Pericardium fibroblast (primary cell): ENCODE results near the gene FGR. TPM values are rescaled to one million over a fixed set of nuclear protein-coding genes. Genes with fewer than 3 reads are reported as not detected.

Experiments
- total RNA-seq: library from RNA; depleted of rRNA; stranded (reverse); fragments of >200 nt; gene quantifications from 2 replicates; pipeline ENCODE4 v1.2.3, GENCODE V29; 2015

The FGR gene
- not detected in 2 replicates for total RNA-seq

DNA sequence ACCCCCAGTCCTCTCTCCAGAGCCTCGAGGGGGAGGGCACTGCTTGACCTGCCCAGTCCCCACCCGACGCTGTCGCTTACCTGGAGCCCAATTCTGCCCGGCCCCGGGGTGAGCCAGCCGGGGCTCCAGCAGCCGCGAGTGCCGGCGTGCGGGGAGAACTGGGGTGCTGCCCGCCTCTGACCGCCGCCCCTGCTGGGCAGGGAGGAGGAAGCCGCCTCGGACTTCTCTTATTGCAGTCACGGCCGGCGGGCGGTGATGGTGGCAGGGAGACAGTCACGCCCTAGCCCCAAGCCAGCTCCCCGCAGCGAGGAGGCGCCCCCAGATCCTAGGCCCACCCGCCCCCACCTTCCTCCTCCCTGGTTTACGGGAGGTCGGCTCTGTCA is at the start of gene FGR:
Gene FGR, minus strand, starts transcription at position 201 of the 383 bp plus-strand sequence. CDS start 11,269 bp downstream, outside the sequence.

DNA sequence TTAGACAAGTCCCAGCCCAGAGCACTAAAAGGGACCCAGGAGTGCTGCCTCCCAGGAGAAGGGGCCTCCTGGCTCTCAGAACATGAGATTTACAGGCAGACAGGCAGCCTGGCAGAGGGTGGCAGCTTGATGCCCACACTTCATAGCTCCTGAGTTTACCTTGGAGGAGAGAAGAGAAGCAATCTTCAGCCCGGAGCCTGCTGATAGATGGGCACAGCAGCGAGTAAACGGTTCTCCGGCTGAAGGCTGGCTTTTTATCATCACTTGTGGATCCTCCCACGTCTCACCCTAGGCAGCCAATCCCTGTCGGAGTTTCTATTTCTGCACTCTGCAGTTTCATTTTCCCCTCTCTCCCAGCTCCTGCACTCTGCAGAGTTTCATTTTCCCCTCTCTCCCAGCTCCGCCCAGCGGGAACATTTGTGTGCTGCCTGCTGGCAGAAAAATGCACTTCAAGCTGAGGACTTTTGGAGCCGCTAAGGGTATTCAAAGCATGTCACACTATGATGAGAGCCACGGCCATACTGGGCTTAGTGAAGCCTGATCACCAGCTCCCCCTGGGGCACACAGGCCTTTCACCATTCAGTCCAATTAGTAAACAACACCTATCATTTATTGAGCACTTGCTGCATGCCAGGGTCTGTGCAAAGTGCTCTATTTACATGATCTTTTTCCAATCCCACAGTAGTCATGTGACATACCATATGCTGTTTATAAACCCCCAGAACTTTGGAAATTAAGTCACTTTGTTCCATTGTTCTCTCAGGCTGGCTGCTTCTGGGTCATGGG is 37.2 kb upstream of the FGR start, which contains the start of gene IFI6:
Gene IFI6, minus strand, starts transcription at position 229 of the 786 bp plus-strand sequence. CDS start 2,878 bp downstream, outside the sequence.

DNA sequence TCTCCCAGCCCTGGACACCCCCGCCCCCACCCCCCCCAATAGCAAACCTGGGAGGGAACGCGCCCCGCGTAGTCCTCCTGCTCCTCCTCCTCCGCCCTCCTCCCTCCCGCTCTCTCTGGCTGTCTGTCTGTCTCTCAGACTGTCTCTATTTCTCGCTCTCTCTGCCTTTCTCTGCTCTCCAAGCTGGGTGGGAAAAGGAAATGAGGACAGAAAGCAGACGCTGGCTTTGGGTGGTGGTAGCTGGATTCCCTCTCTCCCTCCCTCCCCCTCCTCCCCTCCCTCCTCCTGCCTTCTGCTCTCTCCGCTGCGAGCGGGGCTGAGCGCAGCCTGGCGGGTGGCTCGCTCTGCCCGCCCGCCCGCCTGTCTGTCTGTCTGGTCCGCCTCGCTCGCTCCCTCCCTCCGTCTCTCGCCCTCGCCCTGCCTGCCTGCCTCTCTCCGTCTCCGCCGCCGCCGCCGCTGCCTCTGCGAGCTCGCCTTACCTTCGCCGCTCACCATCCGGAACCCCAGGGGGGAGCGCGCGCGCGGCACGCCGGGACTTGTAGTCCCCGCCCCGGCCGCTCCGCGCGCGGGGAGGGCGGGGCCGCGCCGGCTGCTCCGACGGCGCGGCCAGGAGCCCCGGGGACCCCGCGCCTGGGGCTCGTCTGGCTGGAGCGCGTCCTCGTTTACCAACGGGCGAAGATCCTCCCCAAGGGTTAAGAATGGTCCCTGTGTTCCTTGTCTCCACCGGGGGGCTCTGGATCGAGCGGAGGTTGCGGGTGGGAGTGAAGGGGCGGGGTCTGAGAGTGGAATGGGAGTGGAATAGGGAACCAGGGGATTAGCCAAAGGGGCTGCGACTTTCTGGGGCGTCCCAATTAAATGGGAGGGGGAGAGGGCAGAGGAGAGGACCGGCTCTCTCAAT is 31.1 kb downstream of the FGR start, which contains the start of gene AHDC1:
Gene AHDC1, minus strand, starts transcription at position 464 of the 898 bp plus-strand sequence. CDS start 52,029 bp downstream, outside the sequence.

Other genes with a start within 250 kb of the FGR start
- gene GPR3, start 242.6 kb downstream of the FGR start, total RNA-seq: 0.35 and 1.3 TPM in 2 replicates
- 32.1 and 38.0 TPM in 2 replicates for gene WASF2, start 145.0 kb downstream of the FGR start, total RNA-seq
- gene AHDC1, start 31.0 kb downstream of the FGR start, total RNA-seq: 19.3 and 22.0 TPM in 2 replicates
- gene IFI6, start 37.0 kb upstream of the FGR start, total RNA-seq: 45.8 and 56.7 TPM in 2 replicates
- gene FAM76A, start 90.8 kb upstream of the FGR start, total RNA-seq: 2.8 and 8.5 TPM in 2 replicates
- 37.0 and 58.7 TPM in 2 replicates for gene STX12, start 138.0 kb upstream of the FGR start, total RNA-seq
- gene PPP1R8, start 195.6 kb upstream of the FGR start, total RNA-seq: 29.4 and 37.6 TPM in 2 replicates
- 3.2 and 5.6 TPM in 2 replicates for gene THEMIS2, start 237.4 kb upstream of the FGR start, total RNA-seq